Measurements from ENCODE around the gene LIPK. TPM values are rescaled to one million over a fixed set of nuclear protein-coding genes. Genes with fewer than 3 reads are reported as not detected.

LIPK gene
- total RNA-seq, 4 donors from 2014 or later = 1.9 to 3.3 (median 2.4) TPM; not detected in 1

GRCh38 chr10:88721392-88721791 is 15.3 kb downstream of the LIPK start:
- Histone ChIP-seq H3K4me3 (no peak overlapping the region), H3K27ac (no peak overlapping the region), H3K9me3 (no peaks in the 10 kb centered on the region), H3K27me3 (peaks cover 0 to 5% (median 0%) of the 10 kb centered on the region in 4 donors), H3K36me3 (no peaks in the 10 kb centered on the region), H3K4me1 (no peaks in the 10 kb centered on the region)
- intact Hi-C loops (cut with DNase I) = no loop called here
- DNase-seq = no peak
- no peak for TF ChIP-seq POLR2A (IDR thresholded peaks at IDR 0.05)
- 71 to 83% methylated on average over 4 of the region's 4 CpGs for WGBS, 2 donors

DNA sequence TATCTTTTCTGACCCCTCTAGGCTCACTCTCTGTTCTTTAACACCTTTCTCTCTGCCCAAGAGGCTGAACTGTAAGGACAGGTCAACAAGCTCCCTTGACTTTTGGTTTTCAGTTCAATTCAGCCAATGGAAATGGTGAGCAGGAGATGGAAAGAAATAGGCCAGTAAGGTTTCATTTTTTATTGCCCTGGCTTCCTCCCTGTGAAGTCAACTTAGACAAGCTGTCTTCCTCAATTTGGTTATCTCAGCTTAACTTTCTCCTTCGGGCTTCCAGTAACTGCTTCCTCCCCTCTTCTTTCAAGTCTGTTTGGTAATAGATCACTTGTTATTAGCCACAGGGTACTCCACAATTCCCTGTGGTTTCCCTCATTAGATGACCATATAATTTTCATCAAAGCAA is 19.7 kb downstream of the LIPK start:
- H3K27me3 ChIP-seq = peaks cover 0 to 19% (median 0%) of the 10 kb centered on the region in 4 donors
- TF ChIP-seq, protein P1, sequence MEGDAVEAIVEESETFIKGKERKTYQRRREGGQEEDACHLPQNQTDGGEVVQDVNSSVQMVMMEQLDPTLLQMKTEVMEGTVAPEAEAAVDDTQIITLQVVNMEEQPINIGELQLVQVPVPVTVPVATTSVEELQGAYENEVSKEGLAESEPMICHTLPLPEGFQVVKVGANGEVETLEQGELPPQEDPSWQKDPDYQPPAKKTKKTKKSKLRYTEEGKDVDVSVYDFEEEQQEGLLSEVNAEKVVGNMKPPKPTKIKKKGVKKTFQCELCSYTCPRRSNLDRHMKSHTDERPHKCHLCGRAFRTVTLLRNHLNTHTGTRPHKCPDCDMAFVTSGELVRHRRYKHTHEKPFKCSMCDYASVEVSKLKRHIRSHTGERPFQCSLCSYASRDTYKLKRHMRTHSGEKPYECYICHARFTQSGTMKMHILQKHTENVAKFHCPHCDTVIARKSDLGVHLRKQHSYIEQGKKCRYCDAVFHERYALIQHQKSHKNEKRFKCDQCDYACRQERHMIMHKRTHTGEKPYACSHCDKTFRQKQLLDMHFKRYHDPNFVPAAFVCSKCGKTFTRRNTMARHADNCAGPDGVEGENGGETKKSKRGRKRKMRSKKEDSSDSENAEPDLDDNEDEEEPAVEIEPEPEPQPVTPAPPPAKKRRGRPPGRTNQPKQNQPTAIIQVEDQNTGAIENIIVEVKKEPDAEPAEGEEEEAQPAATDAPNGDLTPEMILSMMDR (IDR thresholded peaks at IDR 0.05) = no peak
- TF ChIP-seq POLR2A (IDR thresholded peaks at IDR 0.05) = no peak
- no peak overlapping the region for H3K27ac ChIP-seq
- 23 to 35% methylated on average over 1 of the region's 1 CpG for WGBS, 2 donors
- DNase-seq = no peak
- no peaks in the 10 kb centered on the region for H3K4me1 ChIP-seq
- no peaks in the 10 kb centered on the region for H3K9me3 ChIP-seq
- H3K36me3 ChIP-seq = no peaks in the 10 kb centered on the region
- intact Hi-C loops (cut with DNase I) = no loop called here
- no peak overlapping the region for H3K4me3 ChIP-seq

- no peak for TF ChIP-seq POLR2A (IDR thresholded peaks at IDR 0.05)
- TF ChIP-seq, protein P1 (IDR thresholded peaks at IDR 0.05) = peak in 2 of 6 experiments; percentile 10 to 61
- no peak for DNase-seq
- Histone ChIP-seq H3K9me3 (no peaks in the 10 kb centered on the region), H3K27me3 (peaks cover 0 to 19% (median 0%) of the 10 kb centered on the region in 4 donors), H3K36me3 (no peaks in the 10 kb centered on the region), H3K4me3 (no peak overlapping the region), H3K27ac (no peak overlapping the region), H3K4me1 (no peaks in the 10 kb centered on the region)
- WGBS, 2 donors = 64 to 81% methylated on average over 4 to 14 of the region's 30 CpGs
- intact Hi-C loops (cut with DNase I) = no loop called here
Observed at GRCh38 chr10:88728107-88728763, 22.2 kb downstream of the LIPK start.

DNA sequence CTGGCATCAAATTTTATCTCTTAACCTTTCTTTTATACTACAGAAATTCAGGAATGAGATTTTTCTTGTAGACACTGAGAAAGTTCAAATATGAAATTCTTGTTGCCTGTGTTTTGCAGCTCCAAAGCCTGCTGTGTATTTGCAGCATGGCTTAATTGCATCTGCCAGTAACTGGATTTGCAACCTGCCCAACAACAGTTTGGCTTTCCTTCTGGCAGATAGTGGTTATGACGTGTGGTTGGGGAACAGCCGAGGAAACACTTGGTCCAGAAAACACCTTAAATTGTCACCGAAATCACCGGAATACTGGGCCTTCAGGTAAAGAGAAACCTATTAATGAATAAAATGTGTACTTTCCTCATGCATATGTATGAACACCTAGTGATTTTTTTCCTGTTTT is 24.8 kb downstream of the LIPK start:
- peaks cover 0 to 19% (median 0%) of the 10 kb centered on the region in 4 donors for H3K27me3 ChIP-seq
- 80 to 81% methylated on average over 4 of the region's 4 CpGs for WGBS, 2 donors
- no peak overlapping the region for H3K4me3 ChIP-seq
- H3K9me3 ChIP-seq = no peaks in the 10 kb centered on the region
- intact Hi-C loops (cut with DNase I) = no loop called here
- H3K36me3 ChIP-seq = no peaks in the 10 kb centered on the region
- H3K27ac ChIP-seq = no peak overlapping the region
- TF ChIP-seq POLR2A (IDR thresholded peaks at IDR 0.05) = no peak
- TF ChIP-seq, protein P1 (IDR thresholded peaks at IDR 0.05) = no peak
- no peaks in the 10 kb centered on the region for H3K4me1 ChIP-seq
- no peak for DNase-seq

GRCh38 chr10:88731296-88731695 is 25.2 kb downstream of the LIPK start:
- no peak overlapping the region for H3K27ac ChIP-seq

More at GRCh38 chr10:88731296-88731695, 25.2 kb downstream of the LIPK start:
- Histone ChIP-seq H3K4me3 (no peak overlapping the region), H3K4me1 (no peaks in the 10 kb centered on the region), H3K27me3 (peaks cover 0 to 15% (median 0%) of the 10 kb centered on the region in 4 donors), H3K36me3 (no peaks in the 10 kb centered on the region), H3K9me3 (no peaks in the 10 kb centered on the region)
- DNase-seq = no peak
- TF ChIP-seq, protein P1 (IDR thresholded peaks at IDR 0.05) = no peak
- TF ChIP-seq POLR2A (IDR thresholded peaks at IDR 0.05) = no peak
- intact Hi-C loops (cut with DNase I) = no loop called here
- WGBS, 2 donors = 48 to 66% methylated on average over 6 of the region's 6 CpGs

Measured in esophagus squamous epithelium (tissue), 5 donors.